Measurements from ENCODE around the gene PXK. TPM values are rescaled to one million over a fixed set of nuclear protein-coding genes. Genes with fewer than 3 reads are reported as not detected.

PXK gene
- total and polyA plus RNA-seq, 10 of the 15 experiments (the other 5 are each of a cell fraction or from before 2014, with no cell fraction given) = 8.4 to 38.0 (median 27.6) TPM

DNA sequence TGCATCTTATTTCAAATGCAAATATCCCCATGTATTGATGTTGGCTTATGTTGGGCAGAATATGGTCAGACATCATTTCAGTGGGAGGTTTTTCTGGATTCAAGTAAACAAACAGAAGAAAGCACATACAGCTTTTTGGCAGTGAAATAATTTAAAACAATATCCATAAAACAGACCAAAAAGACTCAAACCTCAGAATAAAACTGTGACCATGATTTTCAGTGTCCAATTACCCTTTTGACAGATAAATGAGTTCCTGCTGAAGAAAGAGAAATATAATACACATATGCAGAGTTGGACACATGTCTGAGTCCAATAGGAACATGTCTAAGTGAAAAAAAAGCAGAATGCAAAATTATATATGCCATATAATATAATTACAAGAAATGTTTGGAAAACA lies 39.1 kb downstream of the PXK start (continued):
- TF ChIP-seq, protein P1, sequence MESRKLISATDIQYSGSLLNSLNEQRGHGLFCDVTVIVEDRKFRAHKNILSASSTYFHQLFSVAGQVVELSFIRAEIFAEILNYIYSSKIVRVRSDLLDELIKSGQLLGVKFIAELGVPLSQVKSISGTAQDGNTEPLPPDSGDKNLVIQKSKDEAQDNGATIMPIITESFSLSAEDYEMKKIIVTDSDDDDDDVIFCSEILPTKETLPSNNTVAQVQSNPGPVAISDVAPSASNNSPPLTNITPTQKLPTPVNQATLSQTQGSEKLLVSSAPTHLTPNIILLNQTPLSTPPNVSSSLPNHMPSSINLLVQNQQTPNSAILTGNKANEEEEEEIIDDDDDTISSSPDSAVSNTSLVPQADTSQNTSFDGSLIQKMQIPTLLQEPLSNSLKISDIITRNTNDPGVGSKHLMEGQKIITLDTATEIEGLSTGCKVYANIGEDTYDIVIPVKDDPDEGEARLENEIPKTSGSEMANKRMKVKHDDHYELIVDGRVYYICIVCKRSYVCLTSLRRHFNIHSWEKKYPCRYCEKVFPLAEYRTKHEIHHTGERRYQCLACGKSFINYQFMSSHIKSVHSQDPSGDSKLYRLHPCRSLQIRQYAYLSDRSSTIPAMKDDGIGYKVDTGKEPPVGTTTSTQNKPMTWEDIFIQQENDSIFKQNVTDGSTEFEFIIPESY (IDR thresholded peaks at IDR 0.05) = no peak
- no peak for TF ChIP-seq KLF5 (IDR thresholded peaks at IDR 0.05; ENCODE audit: partially characterized antibody)
- TF ChIP-seq, protein P2, sequence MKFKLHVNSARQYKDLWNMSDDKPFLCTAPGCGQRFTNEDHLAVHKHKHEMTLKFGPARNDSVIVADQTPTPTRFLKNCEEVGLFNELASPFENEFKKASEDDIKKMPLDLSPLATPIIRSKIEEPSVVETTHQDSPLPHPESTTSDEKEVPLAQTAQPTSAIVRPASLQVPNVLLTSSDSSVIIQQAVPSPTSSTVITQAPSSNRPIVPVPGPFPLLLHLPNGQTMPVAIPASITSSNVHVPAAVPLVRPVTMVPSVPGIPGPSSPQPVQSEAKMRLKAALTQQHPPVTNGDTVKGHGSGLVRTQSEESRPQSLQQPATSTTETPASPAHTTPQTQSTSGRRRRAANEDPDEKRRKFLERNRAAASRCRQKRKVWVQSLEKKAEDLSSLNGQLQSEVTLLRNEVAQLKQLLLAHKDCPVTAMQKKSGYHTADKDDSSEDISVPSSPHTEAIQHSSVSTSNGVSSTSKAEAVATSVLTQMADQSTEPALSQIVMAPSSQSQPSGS (IDR thresholded peaks at IDR 0.05; ENCODE audit: low read length) = no peak

DNA sequence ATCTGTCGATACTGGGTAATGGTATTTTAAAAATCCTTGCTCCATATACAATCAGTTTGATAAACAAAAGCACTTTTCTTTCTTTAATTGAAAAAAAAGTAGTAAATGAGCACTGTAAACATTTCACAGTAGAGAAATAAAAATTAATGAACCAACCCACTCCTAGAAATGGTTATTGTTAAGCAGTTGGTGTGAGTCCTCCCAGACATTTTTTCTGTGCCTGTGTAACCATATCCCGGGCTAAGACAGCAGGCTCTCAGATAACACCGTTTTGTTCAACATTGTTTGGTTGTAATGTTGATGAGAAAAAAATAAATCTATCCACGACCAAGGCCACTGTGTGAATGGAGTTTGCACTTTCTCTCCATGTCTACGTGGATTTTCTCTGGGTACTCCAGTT lies 42.6 kb downstream of the PXK start:
- ChIA-PET CTCF (interaction anchor here (0.8 kb wide), 1 partner anchor 40 kb away, joined by 4 read pairs; no protein-coding TSS in a partner anchor), SMC1A (ENCODE audit: uncharacterized antibody, unreplicated experiment) (interaction anchor here (0.6 to 1.4 kb wide), 5 partner anchors 10 to 193 kb away, joined by 3 to 4 read pairs (median 3); no protein-coding TSS in a partner anchor), RAD21 (ENCODE audit: unreplicated experiment) (no interaction called here), POLR2A (no interaction called here)
- no peak overlapping the region for H2AFZ ChIP-seq (ENCODE audit: control insufficient read depth, low read depth, low read length)
- no peak overlapping the region for H3K4me2 ChIP-seq (ENCODE audit: control insufficient read depth, insufficient read depth)
- H3K4me3 ChIP-seq = no peak overlapping the region
- no peak overlapping the region for H3K27ac ChIP-seq (ENCODE audit: control insufficient read depth, insufficient read depth)
- no peak overlapping the region for H3K9ac ChIP-seq (ENCODE audit: control insufficient read depth, insufficient read depth, low read length)
- H3K79me2 ChIP-seq (ENCODE audit: control insufficient read depth, insufficient read depth, low read length) = no peaks in the 10 kb centered on the region
- 67% methylated on average over 5 of the region's 5 CpGs for WGBS (ENCODE audit: insufficient coverage, insufficient replicate concordance, low lambda C conversion rate, missing lambda C conversion rate)
- no peaks in the 10 kb centered on the region for H3K4me1 ChIP-seq (ENCODE audit: control insufficient read depth, insufficient read depth, low read length)
- intact Hi-C loops (cut with micrococcal nuclease; ENCODE audit: unreplicated experiment) = no loop called here
- no peak for ATAC-seq
- no peak for DNase-seq (ENCODE audit: low read depth, low spot score)
- in situ Hi-C loops (cut with MboI) = no loop called here
- H4K20me1 ChIP-seq (ENCODE audit: control insufficient read depth, insufficient read depth) = no peaks in the 10 kb centered on the region
- no peaks in the 10 kb centered on the region for H3K9me3 ChIP-seq (replicated peaks; ENCODE audit: control insufficient read depth, insufficient read depth, low read length)
- H3K27me3 ChIP-seq (replicated peaks in 1 of 2; ENCODE audit: control insufficient read depth in 2 of 2, insufficient read depth in 2 of 2, low read length in 1 of 2) = no peaks in the 10 kb centered on the region
- H3K36me3 ChIP-seq (ENCODE audit: control insufficient read depth in 2 of 2, insufficient read depth in 2 of 2, low read length in 1 of 2) = no peaks in the 10 kb centered on the region
- BruUV-seq (replicated peaks) = no TSS peak
- FAIRE-seq = no peak
- TF ChIP-seq, protein P3, sequence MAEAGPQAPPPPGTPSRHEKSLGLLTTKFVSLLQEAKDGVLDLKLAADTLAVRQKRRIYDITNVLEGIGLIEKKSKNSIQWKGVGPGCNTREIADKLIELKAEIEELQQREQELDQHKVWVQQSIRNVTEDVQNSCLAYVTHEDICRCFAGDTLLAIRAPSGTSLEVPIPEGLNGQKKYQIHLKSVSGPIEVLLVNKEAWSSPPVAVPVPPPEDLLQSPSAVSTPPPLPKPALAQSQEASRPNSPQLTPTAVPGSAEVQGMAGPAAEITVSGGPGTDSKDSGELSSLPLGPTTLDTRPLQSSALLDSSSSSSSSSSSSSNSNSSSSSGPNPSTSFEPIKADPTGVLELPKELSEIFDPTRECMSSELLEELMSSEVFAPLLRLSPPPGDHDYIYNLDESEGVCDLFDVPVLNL (IDR thresholded peaks at IDR 0.05; ENCODE audit: low read depth, low read length) = no peak
